Measurements from ENCODE around the gene UBE2O.

- TF ChIP-seq CTCF (IDR thresholded peaks at IDR 0.05 in 4 of 5, conservative IDR thresholded peaks at IDR 0.05 in 1 of 5), result no peak
- TF ChIP-seq POLR2A (IDR thresholded peaks at IDR 0.05), result peak; percentile 18 to 26
Measured at GRCh38 chr17:76492989-76493501, 40.1 kb upstream of the UBE2O start.

Measured in gastrocnemius medialis (tissue), 4 donors.